Forelimb muscle (tissue), 1 donor: Measurements from ENCODE around the gene ARID5A. TPM values are rescaled to one million over a fixed set of nuclear protein-coding genes. Genes with fewer than 3 reads are reported as not detected.
"Not testable (repeated sequence)": the region's sequence is repeated elsewhere in the genome, so short reads cannot be mapped to it uniquely, and the experiment has no call there.

Experiments
- DNase-seq: peaks from one replicate; pipeline ENCODE4 v3.0.0-alpha.2; 2013; ENCODE audit warnings: low read depth
- polyA plus RNA-seq: library from polyadenylated mRNA; unstranded; fragments of 120-200 nt; gene quantifications from one replicate; pipeline ENCODE4 v1.2.1, GENCODE V29; 2013; ENCODE audit not compliant: insufficient read length

The ARID5A gene
- polyA plus RNA-seq, 1 donor, result 45.3 TPM

- no peak for DNase-seq
These were observed 18.6 kb downstream of the ARID5A start for GRCh38 chr2:96555146-96555610.

DNA sequence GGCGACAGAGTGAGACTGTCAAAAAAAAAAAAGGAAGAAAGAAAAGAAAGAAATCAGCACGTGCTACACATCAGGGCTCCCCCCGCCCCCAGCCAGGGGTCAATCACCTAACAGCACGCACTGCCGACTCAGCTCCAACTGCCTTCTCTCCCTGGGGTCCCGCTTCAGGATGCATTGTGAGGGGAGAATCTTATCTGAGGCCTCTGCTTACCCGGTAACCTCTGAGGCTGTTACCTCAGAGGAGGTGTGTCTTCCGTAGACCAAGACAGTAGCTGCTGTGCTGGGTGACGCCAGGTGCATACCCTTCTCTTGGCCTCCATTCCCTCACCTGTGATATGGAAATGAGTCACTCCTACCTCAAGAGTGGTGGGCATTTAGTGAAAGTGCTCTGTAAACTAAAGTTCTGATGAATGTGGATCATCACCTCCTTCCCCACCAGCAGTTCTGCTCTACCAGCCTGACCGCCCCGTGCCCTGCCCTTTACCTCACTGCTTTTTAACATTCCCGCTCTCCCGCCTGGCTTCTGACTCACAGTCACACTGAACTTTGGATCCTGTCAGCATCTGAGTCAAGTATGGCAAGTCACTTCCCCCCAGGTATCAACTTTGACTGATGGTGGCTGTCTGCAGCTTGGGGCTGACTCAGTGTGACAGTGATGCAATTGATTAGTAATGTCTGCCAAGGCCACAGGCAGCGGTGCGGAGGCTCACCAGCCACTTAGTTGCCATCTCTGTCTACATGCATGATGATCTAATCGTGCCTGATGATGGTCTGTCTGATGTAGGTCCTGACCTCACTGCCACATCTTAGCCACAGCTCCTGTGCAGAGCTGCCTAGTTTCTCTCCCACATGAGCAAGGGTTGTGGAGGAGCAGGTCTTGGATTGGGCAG lies 20.1 kb downstream of the ARID5A start:
- no peak for DNase-seq

- DNase-seq, result not testable (repeated sequence)
These were observed 20.9 kb downstream of the ARID5A start for GRCh38 chr2:96557421-96557820.

- DNase-seq, result no peak
These were observed 21.5 kb downstream of the ARID5A start for GRCh38 chr2:96558061-96558460.

GRCh38 chr2:96558485-96558884 lies 21.9 kb downstream of the ARID5A start:
- no peak for DNase-seq

DNA sequence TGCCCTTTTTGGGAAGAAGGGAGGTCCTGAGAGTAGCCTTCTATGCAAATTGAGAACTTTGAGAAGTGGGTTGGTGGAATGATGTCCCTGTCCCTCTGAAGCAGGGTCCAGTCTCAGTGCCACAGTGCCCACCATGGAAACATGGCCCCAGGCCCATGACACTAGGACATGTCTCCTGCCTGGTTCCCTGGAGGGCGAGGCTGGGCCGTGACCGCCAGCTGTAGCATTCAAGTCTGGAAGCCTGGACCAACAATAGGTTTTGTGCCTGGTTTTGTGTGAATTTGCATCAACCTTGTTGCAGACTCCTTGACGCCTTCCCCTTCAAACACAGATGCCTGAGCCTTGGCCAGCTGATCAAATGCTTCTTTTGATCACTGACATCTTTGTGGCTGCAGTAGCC lies 27.5 kb downstream of the ARID5A start:
- DNase-seq, result no peak

DNA sequence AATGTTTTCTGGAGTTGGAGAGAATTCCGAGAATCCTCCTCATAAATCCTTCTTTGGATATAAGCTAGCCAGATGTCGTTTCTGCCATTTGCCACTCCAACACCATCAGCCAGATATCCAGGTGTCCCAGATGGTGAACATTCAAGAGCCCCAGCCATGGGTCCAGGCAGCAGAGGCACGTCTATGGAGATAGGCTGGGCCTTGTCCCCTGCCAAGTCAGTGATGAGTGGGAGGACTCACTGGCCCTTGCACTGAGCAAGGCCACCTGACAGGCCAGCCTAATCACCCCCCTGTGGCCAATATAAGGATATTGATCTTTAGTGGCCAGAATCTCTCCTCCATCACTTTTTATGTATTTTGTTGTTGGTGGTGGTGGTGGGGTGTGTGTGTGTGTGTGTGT lies 28.0 kb downstream of the ARID5A start:
- no peak for DNase-seq

GRCh38 chr2:96565111-96565510 lies 28.6 kb downstream of the ARID5A start:
- no peak for DNase-seq

- no peak for DNase-seq
These were observed 31.5 kb downstream of the ARID5A start for GRCh38 chr2:96568094-96568493.

- DNase-seq, result no peak
These were observed 37.8 kb downstream of the ARID5A start for GRCh38 chr2:96574364-96574763.

GRCh38 chr2:96575785-96576456 lies 39.4 kb downstream of the ARID5A start:
- no peak for DNase-seq

- no peak for DNase-seq
These were observed 40.9 kb downstream of the ARID5A start for GRCh38 chr2:96577501-96577900.

DNA sequence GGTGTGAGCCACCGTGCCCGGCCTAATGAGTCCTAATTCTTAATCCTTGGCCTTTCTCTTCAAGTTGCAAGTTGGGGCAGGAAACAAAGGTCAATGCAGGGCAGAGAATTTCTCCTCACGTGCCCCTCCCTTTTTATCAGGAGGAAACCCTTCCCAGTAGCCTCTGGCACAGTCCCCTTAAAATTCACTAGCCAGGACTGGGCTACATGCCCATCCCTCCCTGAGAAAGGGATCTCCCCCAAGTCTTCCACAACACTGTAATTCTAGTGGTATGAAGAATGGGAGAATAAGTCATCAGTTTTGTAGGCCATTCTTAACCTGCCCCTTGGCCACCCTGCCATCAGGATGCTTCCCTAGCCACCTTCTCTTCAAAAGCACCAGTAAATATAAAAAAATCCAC lies 42.2 kb downstream of the ARID5A start:
- DNase-seq, result no peak

DNA sequence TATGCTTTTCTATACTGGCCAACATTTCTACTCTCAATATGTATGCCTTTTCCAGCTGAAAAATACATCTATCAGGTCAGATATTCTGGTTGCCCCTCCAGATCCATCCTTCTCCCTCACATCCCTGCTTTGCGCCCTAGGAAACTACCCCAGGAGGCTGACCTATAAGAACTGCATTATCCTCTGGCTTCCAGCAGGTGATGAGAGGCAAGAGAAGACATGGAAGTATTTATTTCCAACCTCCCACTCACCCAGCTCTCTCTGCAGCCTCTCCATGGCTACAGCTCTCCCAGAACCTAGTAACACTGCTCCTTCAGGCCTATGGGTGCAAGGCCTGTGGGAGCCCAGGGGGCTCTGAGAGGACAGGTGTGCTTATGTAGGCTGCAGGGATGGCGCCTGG lies 42.9 kb downstream of the ARID5A start:
- DNase-seq, result no peak

DNA sequence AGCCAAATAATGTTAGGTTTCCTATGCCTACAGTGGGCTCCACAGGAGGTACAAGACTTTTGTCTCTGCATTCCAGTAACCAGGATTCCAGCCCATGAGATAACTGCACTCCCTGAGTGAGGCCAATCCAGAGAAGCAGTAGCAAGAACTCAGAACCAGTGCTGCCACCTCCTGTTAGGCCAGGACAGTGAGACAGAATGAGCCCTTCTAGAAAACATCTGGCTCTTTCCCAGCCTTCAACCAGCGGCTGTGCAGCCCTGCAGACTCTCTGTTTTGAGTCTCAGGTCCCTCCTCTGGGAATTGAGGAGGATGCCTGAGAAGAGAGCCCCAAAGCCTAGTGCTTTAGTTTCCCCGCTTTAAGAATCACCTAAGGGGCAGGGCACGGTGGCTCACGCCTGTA lies 44.2 kb downstream of the ARID5A start:
- no peak for DNase-seq

DNA sequence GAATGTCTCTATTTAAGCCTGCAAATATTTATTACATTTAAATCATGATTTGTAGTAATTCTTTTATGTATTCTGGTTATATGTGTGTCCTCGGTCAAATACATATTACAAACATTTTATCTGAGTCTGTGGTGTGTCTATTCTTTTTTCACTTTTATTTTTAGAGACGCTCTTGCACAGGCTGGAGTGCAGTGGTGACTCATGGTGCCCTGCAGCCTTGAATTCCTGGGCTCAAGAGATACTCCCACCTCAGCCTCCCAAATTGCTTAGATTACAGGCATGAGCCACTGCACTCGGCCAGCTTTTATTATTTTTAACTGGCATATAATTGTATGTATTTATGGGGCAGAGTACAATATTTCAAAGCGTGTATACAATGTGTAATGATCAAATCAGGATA lies 47.5 kb downstream of the ARID5A start:
- no peak for DNase-seq

DNA sequence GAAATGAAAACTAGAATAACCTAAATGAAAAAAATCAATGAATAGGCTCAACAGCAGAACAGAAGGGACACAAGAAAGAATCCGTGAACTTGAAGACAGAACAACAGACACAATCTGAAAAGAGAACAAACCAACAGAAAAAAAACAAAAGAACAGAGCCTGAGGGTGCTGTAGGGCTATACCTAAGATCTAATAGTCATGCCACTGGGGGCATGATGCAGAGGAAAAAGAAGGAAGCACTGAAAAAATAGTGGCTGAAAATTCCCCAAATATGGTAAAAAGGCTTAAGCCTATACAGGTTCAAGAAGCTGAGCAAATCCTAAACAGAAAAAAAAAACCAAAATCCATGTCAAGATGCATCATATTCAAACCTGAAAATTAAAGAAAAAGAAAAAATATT lies 51.3 kb downstream of the ARID5A start:
- no peak for DNase-seq

- no peak for DNase-seq
These were observed 54.5 kb downstream of the ARID5A start for GRCh38 chr2:96591054-96591453.

DNA sequence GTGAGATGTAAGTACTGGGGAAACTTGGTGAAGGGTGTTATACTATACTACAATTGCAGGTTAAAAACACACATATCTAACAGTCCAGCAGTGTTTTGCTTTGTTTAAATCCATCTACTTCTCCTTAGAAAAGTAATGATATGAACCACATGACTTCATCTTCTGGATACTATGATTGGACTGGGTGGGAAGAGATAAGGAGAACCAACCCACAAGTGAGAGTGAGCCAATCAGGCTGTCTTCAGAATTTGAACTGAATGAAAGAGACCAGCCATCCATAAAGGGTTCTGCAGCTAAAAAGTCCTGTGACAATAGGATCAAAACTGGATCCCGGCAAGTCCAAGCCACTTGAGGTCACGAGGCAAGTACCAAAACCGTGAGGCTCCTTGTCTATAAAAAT lies 54.9 kb downstream of the ARID5A start:
- no peak for DNase-seq

DNA sequence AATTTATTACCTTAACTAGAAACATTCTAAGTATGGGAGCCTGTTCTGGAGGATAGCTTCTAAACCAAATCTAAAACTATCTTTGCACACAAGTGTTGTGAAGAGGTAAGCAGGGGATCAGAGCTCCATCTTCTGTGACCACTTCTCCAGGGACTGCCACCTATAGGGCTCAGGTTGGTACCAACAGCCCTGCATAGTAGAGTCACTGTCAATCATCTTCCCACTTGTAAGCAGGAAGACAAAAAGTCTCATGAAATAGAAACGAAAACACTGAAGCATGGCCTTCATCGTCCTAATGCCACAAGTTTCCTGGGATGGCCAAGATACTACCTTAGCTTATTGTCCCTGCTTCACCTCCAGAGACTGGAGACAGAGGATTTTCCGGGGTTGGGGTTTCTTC lies 57.7 kb downstream of the ARID5A start:
- DNase-seq, result no peak

- DNase-seq, result no peak
These were observed 58.2 kb downstream of the ARID5A start for GRCh38 chr2:96594691-96595152.

GRCh38 chr2:96596596-96596995 lies 60.0 kb downstream of the ARID5A start:
- no peak for DNase-seq

DNA sequence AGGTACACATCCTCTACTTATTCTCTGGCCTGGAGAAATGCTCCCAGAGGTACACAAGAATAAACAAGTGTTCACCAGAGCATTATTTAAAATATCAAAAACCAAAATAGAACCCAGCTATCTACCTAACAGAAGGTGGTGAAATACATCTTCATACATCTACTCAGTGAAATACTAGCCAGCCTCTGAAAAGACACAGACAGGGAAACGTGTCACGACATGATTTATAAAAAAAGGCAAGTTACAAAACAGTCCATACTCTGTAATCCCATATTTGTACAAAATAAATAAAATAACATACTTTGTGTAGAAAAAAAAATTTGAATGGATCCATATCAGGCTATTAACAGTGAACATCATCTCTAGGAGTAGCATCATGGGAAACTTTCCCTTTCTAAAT lies 63.4 kb downstream of the ARID5A start:
- no peak for DNase-seq
